PC-3 (cell line): ENCODE results near the gene CFAP45. TPM values are rescaled to one million over a fixed set of nuclear protein-coding genes. Genes with fewer than 3 reads are reported as not detected.
A peak's percentile ranks its signal among the peaks of the same experiment; 100 is the strongest.

ENCODE experiments used
- ATAC-seq: fragments of 200-7000 bp; cut with Tn5 transposase; 2 replicates; pipeline ENCODE4 v1.9.1; 2020; ENCODE audit warnings: mild to moderate bottlenecking, moderate library complexity
- BruUV-seq: library from RNA; stranded (reverse); fragments of 400-500 nt; replicated peaks from 2 replicates; lab custom pipeline; 2021; lab: Mats Ljungman, UMichigan
- CTCF ChIA-PET: fragments of 300-600 bp; sonication (Branson Sonifier 250); formaldehyde crosslinking; loops from one replicate; lab custom pipeline; 2022; ENCODE audit warnings: antibody characterized with exemption; lab: Charles Lee
- POLR2A ChIA-PET: fragments of 300-600 bp; sonication (Branson Sonifier 250); formaldehyde crosslinking; loops from one replicate; lab custom pipeline; 2022; ENCODE audit warnings: antibody characterized with exemption; ENCODE audit not compliant: unreplicated experiment; lab: Charles Lee
- DNase-seq: peaks from one replicate; pipeline ENCODE4 v3.0.0-alpha.2; 2015
- H2AFZ ChIP-seq: fragments of 300-600 bp; sonication (generic); 2 replicates; pipeline ENCODE4 v1.6.0; 2016; ENCODE audit warnings: antibody characterized with exemption, low read length
- H3F3A ChIP-seq: fragments of 300-600 bp; sonication (generic); one replicate; pipeline ENCODE4 v1.6.0; 2017; ENCODE audit warnings: antibody characterized with exemption, low read length, control low read depth, mild to moderate bottlenecking; ENCODE audit not compliant: unreplicated experiment
- H3K27ac ChIP-seq: fragments of 300-600 bp; sonication (generic); 2 replicates; pipeline ENCODE4 v1.5.1; 2016; ENCODE audit warnings: mild to moderate bottlenecking, low read length
- H3K27me3 ChIP-seq: fragments of 300-600 bp; sonication (generic); 2 replicates; pipeline ENCODE4 v1.6.1; 2016; ENCODE audit warnings: low read length, mixed read lengths
- H3K36me3 ChIP-seq: fragments of 300-600 bp; sonication (generic); 2 replicates; pipeline ENCODE4 v1.6.1; 2016; ENCODE audit warnings: low read depth, mixed run types, low read length, mixed read lengths
- H3K4me1 ChIP-seq: fragments of 300-600 bp; sonication (generic); 2 replicates; pipeline ENCODE4 v1.5.1; 2016; ENCODE audit warnings: low read length; ENCODE audit not compliant: insufficient read depth
- H3K4me2 ChIP-seq: fragments of 300-600 bp; sonication (generic); 2 replicates; pipeline ENCODE4 v1.6.0; 2016; ENCODE audit warnings: low read length
- H3K4me3 ChIP-seq: fragments of 300-600 bp; sonication (generic); 2 replicates; pipeline ENCODE4 v1.5.1; 2016; ENCODE audit warnings: mild to moderate bottlenecking, low read length, mixed read lengths
- H3K79me2 ChIP-seq: fragments of 300-600 bp; sonication (generic); 2 replicates; pipeline ENCODE4 v1.6.1; 2017; ENCODE audit warnings: low read length, mixed read lengths
- H3K9ac ChIP-seq: fragments of 300-600 bp; sonication (generic); 2 replicates; pipeline ENCODE4 v1.6.0; 2016; ENCODE audit warnings: mild to moderate bottlenecking, low read length
- H3K9me2 ChIP-seq: fragments of 300-600 bp; sonication (generic); replicated peaks from 2 replicates; pipeline ENCODE4 v1.6.1; 2016; ENCODE audit warnings: mixed run types, low read length, mixed read lengths
- H3K9me3 ChIP-seq: fragments of 300-600 bp; sonication (generic); 2 replicates; pipeline ENCODE4 v1.6.1; 2016; ENCODE audit warnings: low read length, mixed read lengths
- H4K20me1 ChIP-seq: fragments of 300-600 bp; sonication (generic); 2 replicates; pipeline ENCODE4 v1.6.1; 2016; ENCODE audit warnings: low read length, mixed read lengths
- CTCF ChIP-seq: fragments of 300-600 bp; sonication (generic); conservative IDR thresholded peaks from 2 replicates; pipeline ENCODE4 v1.5.1; 2017; ENCODE audit warnings: antibody characterized with exemption, low read depth, mild to moderate bottlenecking, low read length
- EZH2 ChIP-seq: fragments of 300-600 bp; sonication (generic); IDR thresholded peaks from one replicate; pipeline ENCODE4 v1.6.1; 2017; ENCODE audit warnings: antibody characterized with exemption, mild to moderate bottlenecking, low read length; ENCODE audit not compliant: unreplicated experiment
- EZH2phosphoT487 ChIP-seq: fragments of 300-600 bp; sonication (generic); IDR thresholded peaks from 2 replicates; pipeline ENCODE4 v1.6.1; 2018; ENCODE audit warnings: mild to moderate bottlenecking, antibody characterized with exemption, low read length, borderline replicate concordance
- intact Hi-C: fragments of 100-400 bp; cut with micrococcal nuclease; formaldehyde crosslinking; loops from 2 replicates; pipeline ENCODE4 v1.9.0; 2023
- total RNA-seq: library from RNA; depleted of rRNA; stranded (reverse); fragments of >200 nt; gene quantifications from 2 replicates; pipeline ENCODE4 v1.2.3, GENCODE V29; 2014

CFAP45 gene
- total RNA-seq, 1 experiment from 2014 or later = 1.6 TPM

GRCh38 chr1:159891275-159892157, 8.4 kb downstream of the CFAP45 start:
- BruUV-seq = no TSS peak
- no peak overlapping the region for H2AFZ ChIP-seq
- CTCF ChIA-PET = interaction anchor here (0.5 to 6.0 kb wide), 15 partner anchors 10 to 218 kb away, joined by 3 to 144 read pairs (median 4); partner anchors contain the start of gene TAGLN2
- no peaks in the 10 kb centered on the region for H3K36me3 ChIP-seq
- H3K79me2 ChIP-seq = no peaks in the 10 kb centered on the region
- H3F3A ChIP-seq = no peaks in the 10 kb centered on the region
- no peaks in the 10 kb centered on the region for H3K27me3 ChIP-seq
- H3K4me1 ChIP-seq = peaks cover 27% of the 10 kb centered on the region
- no peaks in the 10 kb centered on the region for H4K20me1 ChIP-seq
- H3K27ac ChIP-seq = peak overlapping the region; percentile 19; the same call in 1 of the 2 replicates
- ATAC-seq (peak; percentile 74), DNase-seq (peak; percentile 97)
- H3K4me3 ChIP-seq = no peak overlapping the region
- no peak for TF ChIP-seq EZH2phosphoT487
- peak; percentile 100 for TF ChIP-seq CTCF
- POLR2A ChIA-PET = interaction anchor here (0.6 kb wide), 1 partner anchor 9 kb away, joined by 3 read pairs; the partner anchor contains the start of gene CFAP45
- intact Hi-C loops = loop anchor here (1.0 to 5.0 kb wide), 7 partner anchors 37 to 730 kb away; partner anchors contain the start of gene DUSP23
- H3K9me2 ChIP-seq = no peaks in the 10 kb centered on the region
- H3K9me3 ChIP-seq = no peaks in the 10 kb centered on the region
- 0 out of 2 replicates have a peak overlapping the region, but pooled peaks have one; percentile 8 for H3K4me2 ChIP-seq
- no peak overlapping the region for H3K9ac ChIP-seq

- TSS peak; percentile 92 for BruUV-seq
- Histone ChIP-seq H3K4me2 (peak overlapping the region; percentile 51), H3K79me2 (no peaks in the 10 kb centered on the region), H3K9ac (peak overlapping the region; percentile 65), H3K4me3 (no peak overlapping the region), H3K27me3 (no peaks in the 10 kb centered on the region), H3K9me2 (no peaks in the 10 kb centered on the region), H3K27ac (peak overlapping the region; percentile 86), H3K36me3 (no peaks in the 10 kb centered on the region), H3K9me3 (no peaks in the 10 kb centered on the region), H2AFZ (peak overlapping the region; percentile 44; the same call in 1 of the 2 replicates), H4K20me1 (no peaks in the 10 kb centered on the region), H3F3A (no peaks in the 10 kb centered on the region), H3K4me1 (peaks cover 27% of the 10 kb centered on the region)
- ATAC-seq (no peak), DNase-seq (no peak)
- intact Hi-C loops = loop anchor here (2.0 to 5.0 kb wide), 2 partner anchors 36 to 678 kb away; no protein-coding TSS in a partner anchor
- CTCF ChIA-PET = interaction anchor here (0.6 to 6.0 kb wide), 13 partner anchors 8 to 116 kb away, joined by 3 to 144 read pairs (median 5); no protein-coding TSS in a partner anchor
- POLR2A ChIA-PET = no interaction called here
- TF ChIP-seq EZH2phosphoT487 (no peak), CTCF (no peak), EZH2 (no peak)
These were observed 9.6 kb downstream of the CFAP45 start for GRCh38 chr1:159890390-159890789.
